ENCODE data around the gene MOK.

The MOK gene

GRCh38 chr14:102207831-102208365 is 97.1 kb downstream of the MOK start:
- TF ChIP-seq CTCF (IDR thresholded peaks at IDR 0.05; ENCODE audit: low read length, missing control alignments): no peak
- DNase-seq (ENCODE audit: low read depth): no peak
- no peak overlapping the region for H3K4me3 ChIP-seq (replicated peaks; ENCODE audit: low read depth, low read length)

GRCh38 chr14:102206918-102207317 is 98.0 kb downstream of the MOK start:
- no peak for DNase-seq (ENCODE audit: low read depth)
- H3K4me3 ChIP-seq (replicated peaks; ENCODE audit: low read depth, low read length): no peak overlapping the region
- TF ChIP-seq CTCF (IDR thresholded peaks at IDR 0.05; ENCODE audit: low read length, missing control alignments): no peak

GRCh38 chr14:102205560-102205959 is 99.4 kb downstream of the MOK start:
- no peak for TF ChIP-seq CTCF (IDR thresholded peaks at IDR 0.05; ENCODE audit: low read length, missing control alignments)
- no peak for DNase-seq (ENCODE audit: low read depth)
- no peak overlapping the region for H3K4me3 ChIP-seq (replicated peaks; ENCODE audit: low read depth, low read length)

GRCh38 chr14:102203382-102203781 is 101.6 kb downstream of the MOK start:
- no peak overlapping the region for H3K4me3 ChIP-seq (replicated peaks; ENCODE audit: low read depth, low read length)
- no peak for DNase-seq (ENCODE audit: low read depth)
- no peak for TF ChIP-seq CTCF (IDR thresholded peaks at IDR 0.05; ENCODE audit: low read length, missing control alignments)

- TF ChIP-seq CTCF (IDR thresholded peaks at IDR 0.05; ENCODE audit: low read length, missing control alignments): no peak
- DNase-seq (ENCODE audit: low read depth): no peak
- H3K4me3 ChIP-seq (replicated peaks; ENCODE audit: low read depth, low read length): no peak overlapping the region
Observed at GRCh38 chr14:102202944-102203343, 102.0 kb downstream of the MOK start.

GRCh38 chr14:102201776-102202175 is 103.2 kb downstream of the MOK start:
- no peak for TF ChIP-seq CTCF (IDR thresholded peaks at IDR 0.05; ENCODE audit: low read length, missing control alignments)
- DNase-seq (ENCODE audit: low read depth): no peak
- no peak overlapping the region for H3K4me3 ChIP-seq (replicated peaks; ENCODE audit: low read depth, low read length)

- H3K4me3 ChIP-seq (replicated peaks; ENCODE audit: low read depth, low read length): no peak overlapping the region
- no peak for TF ChIP-seq CTCF (IDR thresholded peaks at IDR 0.05; ENCODE audit: low read length, missing control alignments)
- no peak for DNase-seq (ENCODE audit: low read depth)
Observed at GRCh38 chr14:102201353-102201738, 103.6 kb downstream of the MOK start.

All from fibroblast of pulmonary artery (primary cell).